Measurements from ENCODE around the gene CAGE1.

Gene CAGE1

DNA sequence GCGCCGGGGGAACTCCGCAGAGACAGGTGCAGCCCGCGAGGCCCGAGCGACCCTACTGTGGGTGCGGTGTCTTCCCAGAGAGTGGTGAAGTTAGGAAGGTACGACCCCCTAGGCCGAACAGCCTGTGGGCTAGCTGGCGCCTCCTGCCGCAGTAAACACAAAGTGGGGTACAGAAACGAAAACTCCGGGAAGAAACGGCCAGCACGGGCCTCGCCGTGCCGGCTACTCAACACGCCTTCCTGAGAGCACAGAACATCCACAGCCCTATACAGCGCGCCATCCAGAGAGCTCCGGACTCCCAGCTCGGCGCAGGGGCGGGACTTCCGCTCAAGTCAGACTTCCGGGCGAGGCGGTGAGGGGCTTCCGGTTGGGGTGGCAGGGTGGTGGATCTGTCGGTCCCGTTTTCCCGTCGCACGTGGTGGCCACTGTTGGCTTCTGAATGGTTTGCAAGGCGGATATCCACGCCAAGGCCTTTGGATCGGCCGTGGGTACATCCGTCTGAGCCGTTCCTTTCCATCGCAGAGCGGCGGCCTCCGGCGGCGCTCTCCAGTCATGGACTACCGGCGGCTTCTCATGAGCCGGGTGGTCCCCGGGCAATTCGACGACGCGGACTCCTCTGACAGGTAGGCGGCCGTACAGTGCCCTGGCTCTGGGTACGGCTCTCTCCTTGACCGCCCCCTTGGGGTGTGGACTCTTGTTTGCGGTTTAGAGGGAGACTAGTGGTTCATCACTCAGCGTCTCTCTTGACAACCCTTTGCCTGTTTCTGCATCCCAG, at the start of gene CAGE1, which contains the start of gene RIOK1:
CAGE1 (minus strand) TSS at position 292 of the 775 bp plus-strand sequence. CDS start 2,569 bp downstream, outside the sequence.
RIOK1 (plus strand) TSS at position 358 of the 775 bp plus-strand sequence; CDS start at position 553, 195 bp downstream.
- peak; percentile 95 for DNase-seq

DNA sequence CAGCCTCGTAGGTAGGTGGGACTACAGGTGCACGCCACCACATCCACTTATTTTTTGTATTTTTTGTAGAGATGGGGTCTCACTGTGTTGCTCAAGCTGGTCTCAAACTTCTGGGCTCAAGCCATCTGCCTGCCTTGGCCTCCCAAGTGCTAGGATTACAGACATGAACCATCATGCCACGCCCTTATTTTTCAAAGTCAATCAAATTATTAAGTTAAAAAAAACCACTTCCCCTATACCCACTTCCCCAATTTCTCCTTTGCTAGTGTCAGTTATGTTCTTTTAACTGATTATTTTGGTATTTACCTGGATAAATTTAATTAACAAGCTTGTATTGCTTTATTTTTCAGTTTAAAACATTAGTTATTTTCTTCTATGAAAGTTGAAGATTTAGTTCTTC, 49.7 kb upstream of the CAGE1 start:
- DNase-seq = peak; percentile 2

DNA sequence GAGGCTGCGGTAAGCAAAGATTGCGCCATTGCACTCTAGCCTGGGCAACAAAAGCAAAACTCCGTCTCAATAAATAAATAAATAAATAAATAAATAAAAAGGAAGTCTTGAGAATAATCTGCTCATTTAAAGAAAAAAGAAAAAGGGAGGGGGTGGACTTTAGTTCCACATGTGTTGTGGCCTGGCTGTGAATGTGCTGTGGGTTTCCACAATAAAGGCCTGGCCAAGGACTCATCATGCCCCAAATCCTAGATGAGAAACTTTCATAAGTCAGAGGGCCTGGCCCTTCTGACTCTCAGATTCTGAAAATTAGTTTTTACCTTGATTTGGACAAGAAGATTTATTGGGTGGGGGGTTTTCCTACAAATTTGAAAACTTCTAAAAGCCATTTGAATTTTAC, 48.5 kb upstream of the CAGE1 start:
- DNase-seq = no peak

DNA sequence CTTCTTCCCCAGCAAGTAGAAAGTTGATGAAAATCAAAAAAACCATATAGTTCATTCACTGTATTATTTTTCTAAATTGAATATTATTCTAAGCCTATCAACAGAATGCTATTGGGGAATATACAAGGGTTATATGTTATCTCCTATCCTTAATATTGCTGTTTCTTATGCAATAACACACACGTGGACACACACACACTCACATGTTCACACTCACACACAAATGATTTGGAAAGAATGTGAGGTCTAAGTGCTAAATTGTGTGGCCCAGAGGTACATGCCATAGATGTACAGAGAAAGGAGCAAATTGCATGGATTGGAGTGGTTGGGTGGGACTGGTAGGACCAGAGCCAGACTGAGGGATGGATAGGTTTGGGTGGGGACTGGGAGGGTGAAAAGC, 45.1 kb upstream of the CAGE1 start:
- no peak for DNase-seq

DNA sequence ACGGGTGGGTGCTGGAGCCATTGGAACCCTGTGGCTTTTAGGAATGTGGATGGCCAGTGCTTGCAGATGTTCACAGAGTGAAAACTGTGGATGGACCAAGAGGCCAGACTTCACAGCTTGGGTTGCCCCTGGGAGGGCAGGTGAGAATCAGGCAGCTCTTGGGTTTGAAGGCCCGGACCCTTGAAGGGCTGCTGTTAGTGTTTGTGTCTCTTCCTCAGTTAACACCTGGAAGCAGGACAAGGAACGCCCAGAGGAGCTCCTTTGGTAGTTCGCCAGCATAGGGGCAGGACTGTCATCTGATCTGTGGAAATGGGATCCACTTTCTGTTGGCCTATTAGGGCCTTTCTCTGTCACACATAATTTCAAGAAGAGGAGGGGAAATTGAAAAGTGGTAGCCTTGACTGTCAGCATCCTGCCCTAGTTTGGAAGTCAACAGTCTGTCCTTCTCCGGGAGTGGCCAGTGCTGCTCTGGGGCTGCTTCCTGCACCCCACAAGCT, 43.6 kb upstream of the CAGE1 start:
- DNase-seq = no peak

DNA sequence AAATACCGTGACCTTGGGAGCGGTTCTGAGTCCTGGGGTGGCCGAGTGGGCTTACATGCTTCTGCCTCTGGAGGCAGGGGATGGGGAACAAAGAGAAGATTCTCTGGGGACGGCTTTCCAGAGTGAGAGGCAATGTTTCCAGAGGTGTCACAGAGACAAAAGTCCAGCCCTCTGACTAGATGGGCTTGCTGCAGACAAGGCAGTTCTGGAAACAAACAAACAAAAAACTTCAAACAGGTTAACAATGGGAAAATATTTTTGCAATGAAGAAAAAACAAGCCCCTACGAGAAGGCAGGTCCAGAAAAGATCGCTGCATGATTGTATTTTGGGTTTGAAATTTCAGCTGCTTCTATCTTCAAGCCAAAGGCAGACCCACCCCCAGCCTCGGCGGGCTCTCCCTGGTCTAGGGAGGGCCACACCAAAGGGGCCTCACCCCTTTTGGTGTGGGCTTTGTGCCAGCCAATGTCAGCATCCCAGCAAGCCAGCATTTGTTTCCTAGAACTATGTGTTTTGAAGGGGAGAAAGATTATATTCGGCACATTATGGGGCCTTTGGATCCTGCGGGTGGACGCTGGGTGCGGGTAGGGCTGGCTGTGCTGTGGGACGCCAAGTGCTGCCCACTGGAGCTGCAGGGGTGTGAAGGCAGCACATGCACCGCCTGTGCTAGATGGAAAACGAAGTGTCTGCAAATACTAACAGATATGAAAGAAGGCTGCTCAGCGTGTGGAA, 43.0 kb upstream of the CAGE1 start:
- DNase-seq = no peak

DNA sequence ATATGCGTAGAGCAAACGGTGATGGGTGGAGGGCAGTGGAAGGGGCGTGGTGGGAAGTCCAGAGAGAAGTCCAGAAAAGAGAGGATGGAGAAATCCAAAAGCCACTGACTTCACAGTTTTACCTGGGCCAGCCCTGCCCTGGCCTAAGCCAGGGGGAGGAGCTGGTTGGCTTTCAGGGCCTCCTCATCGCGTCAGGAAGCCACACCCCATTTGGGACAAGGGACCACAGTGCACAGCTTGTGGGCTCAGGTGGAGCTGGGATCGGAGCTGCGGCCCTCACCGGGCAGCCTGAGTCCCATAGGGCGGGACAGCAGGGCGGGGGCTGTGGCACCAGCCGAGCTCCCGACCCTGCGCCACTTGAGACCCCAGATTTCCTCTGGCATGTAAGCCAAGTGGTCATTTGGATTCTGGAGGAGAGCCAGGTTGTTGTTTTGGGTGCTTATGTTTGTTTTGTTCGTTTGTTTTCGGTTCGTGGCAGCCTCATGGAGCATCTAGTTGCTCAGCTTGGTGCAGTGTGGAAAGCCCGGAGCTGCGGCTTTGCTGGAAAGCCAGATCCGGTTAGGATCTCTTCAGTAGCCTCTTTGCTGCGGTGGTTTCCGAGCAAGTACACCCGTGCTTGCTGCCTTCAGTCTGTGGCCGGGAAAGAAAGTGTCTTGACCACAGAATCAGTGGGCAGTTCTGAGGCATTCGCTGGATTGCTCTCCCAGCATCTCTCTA, 42.3 kb upstream of the CAGE1 start:
- DNase-seq = no peak

DNA sequence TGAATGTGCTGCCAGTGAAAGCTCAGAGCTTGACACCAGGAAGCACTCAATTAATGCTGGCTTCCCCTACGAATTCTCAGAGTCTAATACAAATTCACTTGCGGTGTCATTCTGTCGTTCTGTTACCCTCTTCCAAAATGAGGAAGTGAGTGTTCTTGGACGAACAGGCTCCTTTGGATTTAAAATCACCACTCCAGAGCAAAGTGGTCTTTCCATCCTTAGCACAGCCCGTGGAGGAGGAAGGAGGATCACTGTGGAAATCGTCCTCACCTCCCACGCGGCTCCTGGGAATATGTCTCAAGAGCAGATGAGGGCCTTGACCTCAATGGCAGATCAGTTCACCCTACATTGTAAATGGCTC, 41.8 kb upstream of the CAGE1 start:
- no peak for DNase-seq

DNA sequence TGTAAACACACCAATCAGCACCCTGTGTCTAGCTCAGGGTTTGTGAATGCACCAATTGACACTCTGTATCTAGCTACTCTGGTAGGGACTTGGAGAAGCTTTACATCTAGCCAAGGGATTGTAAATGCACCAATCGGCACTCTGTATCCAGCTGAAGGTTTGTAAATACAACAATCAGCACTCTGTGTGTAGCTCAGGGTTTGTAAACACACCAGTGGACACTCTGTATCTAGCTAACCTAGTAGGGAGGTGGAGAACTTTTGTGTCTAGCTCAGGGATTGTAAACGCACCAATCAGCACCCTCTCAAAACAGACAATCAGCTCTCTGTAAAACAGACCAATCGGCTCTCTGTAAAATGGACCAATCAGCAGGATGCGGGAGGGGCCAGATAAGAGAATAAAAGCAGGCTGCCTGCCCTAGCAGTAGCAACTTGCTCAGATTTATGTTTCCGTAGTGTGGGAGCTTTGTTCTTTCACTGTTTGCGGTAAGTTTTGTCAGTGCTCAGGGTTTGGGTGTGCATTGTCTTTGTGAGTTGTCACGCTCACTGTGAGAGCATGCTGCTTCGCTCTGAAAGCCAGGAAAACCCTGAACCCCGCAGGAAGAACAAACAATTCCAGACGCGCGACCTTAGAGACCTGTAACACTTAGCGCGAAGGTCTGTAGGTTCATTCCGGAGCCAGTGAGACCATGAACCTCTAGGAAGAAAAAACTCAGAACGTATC, 37.1 kb upstream of the CAGE1 start:
- no peak for DNase-seq

DNA sequence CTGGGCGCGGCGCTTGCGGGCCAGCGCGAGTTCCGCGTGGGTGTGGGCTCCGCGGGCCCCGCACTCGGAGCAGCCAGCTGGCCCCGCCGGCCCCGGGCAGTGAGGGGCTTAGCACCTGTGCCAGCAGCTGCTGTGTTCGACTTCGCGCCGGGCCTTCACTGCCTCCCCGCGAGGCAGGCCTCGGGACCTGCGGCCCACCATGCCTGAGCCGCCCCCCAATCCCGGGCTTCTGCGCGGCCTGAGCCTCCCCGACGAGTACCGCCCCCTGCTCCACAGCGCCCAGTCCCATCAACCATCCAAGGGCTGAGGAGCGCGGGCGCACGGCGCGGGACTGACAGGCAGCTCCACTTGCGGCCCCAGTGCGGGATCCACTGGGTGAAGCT, 36.3 kb upstream of the CAGE1 start:
- DNase-seq = no peak

DNA sequence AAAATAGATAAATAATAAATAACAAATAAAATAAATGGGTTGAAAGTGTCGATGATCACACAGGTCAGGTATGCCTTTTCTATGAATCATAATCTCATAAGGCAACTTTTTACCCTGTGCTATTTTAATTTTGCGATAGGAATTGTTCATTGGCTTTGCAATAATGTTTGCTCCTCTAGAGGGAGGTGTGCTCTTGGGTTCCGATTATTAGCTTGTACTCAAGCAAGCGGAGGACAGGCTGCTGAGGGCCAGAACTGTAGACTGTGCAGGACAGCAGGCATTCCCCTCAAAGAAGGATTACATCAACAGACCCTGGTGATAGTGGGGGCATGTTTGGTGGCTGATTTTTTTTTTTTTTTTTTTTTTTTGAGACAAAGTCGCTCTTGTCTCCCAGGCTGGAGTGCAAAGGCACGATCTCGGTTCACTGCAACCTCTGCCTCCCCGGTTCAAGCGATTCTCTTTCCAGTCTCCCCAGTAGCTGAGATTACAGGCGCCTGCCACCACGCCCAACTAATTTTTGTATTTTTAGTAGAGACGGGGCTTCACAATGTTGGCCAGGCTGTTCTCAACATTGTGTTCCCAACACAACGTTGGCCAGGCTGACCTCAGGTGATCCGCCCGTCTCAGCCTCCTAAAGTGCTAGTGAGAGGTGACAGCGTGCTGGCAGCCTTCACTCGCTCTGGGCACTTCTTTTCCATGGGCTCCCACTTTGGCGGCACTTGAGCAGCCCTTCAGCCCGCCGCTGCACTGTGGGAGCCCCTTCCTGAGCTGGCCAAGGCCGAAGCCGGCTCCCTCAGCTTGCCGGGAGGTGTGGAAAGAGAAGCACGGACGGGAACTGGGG, 35.6 kb upstream of the CAGE1 start:
- DNase-seq = no peak

DNA sequence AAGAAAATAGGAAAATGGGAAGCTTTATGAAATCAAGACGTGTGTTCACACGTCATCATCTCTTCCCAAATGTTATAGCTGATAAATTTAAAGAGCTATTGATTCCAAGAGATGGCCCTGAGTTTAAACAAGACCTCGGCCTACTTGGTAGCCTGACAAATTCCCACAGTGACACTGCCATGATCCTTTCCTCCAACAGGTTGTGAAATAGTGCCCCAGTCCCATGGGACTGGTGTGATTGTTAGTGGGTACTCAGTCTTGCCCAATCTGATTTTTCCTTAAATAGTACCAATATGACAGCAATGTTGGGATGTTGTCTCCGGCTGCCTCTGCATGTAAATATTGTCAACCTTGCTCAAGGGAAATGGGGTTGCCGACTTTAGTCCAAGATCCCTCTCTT, 34.5 kb upstream of the CAGE1 start:
- no peak for DNase-seq

DNA sequence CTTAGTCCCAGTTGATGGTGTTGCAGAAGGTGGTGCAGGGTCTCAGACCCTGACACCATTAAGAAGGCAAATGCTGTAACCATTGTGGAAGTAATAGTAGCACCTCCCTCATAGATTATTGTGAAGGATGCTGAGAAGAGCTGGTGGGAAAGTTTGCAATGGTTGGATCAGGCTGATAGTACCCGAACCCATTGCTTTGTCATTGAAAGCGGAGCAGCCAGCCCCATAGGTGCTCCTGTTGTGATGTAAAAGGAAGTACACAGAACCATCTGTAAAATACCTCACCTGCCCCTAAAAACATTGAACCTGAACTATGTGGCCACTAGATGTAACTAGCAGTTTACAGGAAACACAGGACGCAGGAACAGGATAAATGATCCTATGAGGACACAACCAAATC, 31.5 kb upstream of the CAGE1 start:
- no peak for DNase-seq

DNA sequence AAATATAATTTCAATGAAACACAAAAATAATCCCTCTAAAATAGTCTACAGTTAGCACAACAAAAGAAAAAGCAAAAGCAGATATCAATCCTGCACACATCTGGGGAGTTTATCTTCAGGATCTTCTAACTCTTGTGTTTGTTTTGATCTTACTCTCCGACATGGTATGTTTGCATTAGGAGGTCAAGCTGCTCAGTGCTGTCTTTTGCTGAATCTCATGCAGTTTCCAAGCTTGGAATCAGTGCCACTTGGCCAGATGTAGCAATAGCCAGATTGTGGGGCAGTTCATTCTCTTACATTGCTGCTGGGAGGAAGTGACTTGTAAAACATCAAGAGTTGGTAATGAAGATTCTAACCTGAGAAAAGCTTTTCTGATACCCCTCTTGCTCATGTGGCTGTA, 29.5 kb upstream of the CAGE1 start:
- DNase-seq = no peak

DNA sequence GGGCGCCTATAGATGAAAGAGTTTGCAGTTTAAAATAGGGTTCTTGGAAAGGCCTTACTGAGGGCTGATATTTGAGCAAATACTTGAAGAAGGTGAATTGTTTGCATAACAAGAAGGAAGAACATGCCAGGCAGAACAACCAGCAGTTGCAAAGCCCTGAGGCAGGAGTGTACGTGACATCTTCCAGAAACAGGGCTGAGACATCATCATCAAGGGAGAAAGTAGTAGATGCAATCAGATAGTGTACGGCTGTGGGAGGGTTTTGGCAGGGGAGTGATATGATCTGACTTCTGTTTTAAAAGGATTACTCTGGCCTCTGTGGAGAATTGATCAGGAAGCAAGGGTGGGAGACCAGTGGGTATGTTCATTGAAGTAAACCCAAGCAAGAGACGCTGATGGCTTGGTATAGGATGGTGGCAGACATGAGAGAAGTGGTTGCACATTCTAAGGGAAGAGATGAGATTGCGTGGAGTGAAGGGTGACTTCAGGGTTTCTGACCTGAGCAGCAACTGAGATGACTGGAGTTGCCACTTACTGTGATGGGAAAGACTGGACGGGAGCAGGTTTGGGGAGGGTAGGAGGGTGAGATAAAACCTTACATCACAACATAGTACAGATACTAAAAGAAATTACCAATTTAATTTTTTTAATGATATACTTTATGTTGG, 28.8 kb upstream of the CAGE1 start:
- no peak for DNase-seq

DNA sequence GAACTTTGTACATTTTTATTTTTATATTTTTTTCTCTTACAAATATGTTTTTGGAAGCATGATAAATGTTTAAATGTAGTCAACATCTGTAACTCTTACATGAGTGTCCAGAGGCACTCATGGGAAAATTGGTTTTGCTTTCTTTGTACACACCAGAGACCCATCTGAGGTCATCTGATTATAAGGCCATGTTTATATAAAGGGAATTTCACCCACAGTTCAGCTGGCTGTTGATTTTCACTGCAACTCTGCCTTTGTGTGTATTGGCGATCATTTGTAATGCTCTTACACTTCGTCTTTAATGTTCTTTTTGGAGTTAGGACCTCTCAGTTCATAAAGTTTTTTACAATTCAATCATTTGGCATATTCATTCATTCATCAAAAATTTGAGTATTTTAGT, 28.1 kb upstream of the CAGE1 start:
- DNase-seq = no peak

DNA sequence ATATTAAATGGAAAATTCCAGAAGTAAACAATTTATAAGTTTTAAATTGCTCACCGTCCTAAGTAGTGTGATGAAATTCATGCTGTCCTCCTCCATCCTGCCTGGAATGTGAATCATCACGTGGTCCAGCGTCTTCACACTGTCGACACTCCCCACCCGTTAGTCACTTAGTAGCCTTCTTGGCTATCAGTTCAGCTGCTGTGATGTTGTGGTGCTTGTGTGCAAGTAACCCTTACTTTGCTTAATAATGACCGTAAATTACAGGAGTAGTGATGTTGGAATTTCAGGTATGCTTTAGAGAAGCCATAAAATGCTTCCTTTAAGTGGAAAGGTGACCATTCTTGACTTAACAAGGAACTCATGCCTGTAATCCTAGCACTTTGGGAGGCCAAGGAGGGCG, 25.3 kb upstream of the CAGE1 start:
- DNase-seq = no peak

DNA sequence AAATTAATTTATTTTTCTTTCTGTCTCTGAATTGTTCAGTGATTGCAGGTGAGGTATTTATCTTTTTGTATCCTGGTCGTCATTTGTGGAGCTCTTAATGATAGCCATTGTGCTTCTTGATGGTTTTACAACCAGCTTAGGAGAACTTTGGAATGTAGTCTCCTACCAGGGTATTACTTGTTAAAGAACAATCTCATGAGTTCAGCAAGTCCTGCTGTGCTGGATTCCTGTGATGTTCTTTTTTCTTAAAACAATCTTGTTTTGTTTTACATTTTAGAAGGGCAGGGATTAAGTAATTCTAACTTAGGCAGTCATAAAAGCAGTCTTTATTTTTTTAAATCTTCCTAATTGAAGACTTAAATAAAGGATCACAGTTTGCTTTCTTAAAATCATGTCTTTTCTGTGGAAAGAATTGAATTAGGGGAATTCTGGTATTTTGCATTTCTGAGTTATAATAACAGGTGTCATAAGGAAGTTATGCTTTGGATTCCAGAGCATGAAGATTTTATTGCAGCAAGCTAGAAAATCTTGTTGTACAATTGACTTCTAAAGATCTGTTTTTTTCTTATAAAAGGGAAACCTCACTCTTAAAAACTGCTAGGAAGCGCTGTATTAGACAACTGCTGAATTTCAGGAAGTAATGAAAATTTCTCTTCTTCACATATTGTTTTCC, 23.7 kb upstream of the CAGE1 start:
- DNase-seq = no peak

DNA sequence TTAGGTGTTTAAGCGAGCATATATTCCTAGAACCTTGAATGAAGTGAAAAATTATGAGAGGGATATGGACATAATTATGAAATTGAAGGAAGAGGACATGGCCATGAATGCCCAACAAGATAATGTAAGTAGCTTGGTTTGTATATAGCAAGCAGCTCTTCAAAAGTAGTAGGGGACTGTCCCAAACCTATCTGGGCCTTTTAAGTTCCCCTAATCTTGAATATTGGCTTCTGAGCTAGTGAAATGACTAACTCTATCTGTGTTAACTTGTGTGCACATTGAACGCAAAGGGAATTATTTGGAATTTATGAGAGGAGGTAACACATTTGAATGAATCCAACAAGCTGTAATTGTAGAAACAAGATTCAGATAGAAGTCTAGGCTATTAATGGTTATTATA, 21.8 kb upstream of the CAGE1 start:
- DNase-seq = no peak

DNA sequence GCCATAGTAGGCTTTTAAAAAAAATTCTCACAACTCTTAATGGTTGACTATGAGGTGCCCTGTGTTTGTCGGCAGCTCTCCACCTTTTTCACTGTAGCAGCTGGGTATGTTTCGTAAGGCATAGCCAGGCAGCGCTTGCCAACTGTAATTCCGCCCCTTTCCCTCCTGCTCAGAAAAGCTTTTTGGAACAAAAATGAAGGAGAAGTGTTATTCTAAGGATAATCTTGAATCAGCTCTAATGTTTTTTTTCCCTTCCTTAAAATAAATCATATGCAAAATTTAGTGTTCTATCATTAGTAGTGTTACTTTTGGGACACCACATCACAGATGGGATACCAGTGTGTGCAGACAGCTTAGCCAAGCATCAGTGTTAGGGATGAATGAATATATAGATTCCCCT, 21.3 kb upstream of the CAGE1 start:
- no peak for DNase-seq

DNA sequence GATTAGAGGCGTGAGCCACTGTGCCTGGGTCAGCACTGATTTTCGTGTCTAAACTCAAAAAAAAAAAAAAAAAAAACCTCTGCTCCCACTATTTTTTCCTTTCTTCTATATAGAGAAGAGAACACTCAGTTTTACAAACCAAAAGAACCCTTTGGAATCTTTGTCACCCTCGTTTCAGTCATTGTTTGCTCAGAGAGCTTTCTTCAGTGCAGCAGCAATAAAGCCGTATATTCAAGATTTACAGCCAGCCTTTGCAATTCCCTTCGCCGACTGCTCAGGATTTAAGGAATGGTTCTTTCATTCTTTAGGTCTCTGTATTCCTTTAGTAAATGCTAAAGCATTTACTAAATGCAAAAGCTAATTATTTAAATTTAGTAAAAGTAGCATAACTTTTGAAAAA, 20.2 kb upstream of the CAGE1 start:
- DNase-seq = no peak

Measured in CD4-positive, alpha-beta T cell treated with Interleukin-21 for 1 hour (primary cell).